Neural cell (in vitro differentiated cells): ENCODE results near the gene PCDHB14. TPM values are rescaled to one million over a fixed set of nuclear protein-coding genes. Genes with fewer than 3 reads are reported as not detected.
"Not testable (repeated sequence)": the region's sequence is repeated elsewhere in the genome, so short reads cannot be mapped to it uniquely, and the experiment has no call there.

Experiments
- H2AFZ ChIP-seq: fragments of 200-600, 300-800 bp; sonication (generic), shearing (Covaris generic); 2 replicates; pipeline ENCODE4 v1.6.0; 2014; ENCODE audit warnings: low read depth, mild to moderate bottlenecking, antibody characterized with exemption, low read length, moderate library complexity
- H3F3A ChIP-seq: fragments of 200-600 bp; shearing (Covaris generic); 2 replicates; pipeline ENCODE4 v1.6.1; 2016; ENCODE audit warnings: mild to moderate bottlenecking, moderate library complexity, mixed read lengths, antibody characterized with exemption, low read length; ENCODE audit not compliant: insufficient read depth, poor library complexity, severe bottlenecking
- H3K27ac ChIP-seq: fragments of 200-600, 300-800 bp; sonication (generic), shearing (Covaris generic); 2 replicates; pipeline ENCODE4 v1.5.1; 2014; ENCODE audit warnings: mild to moderate bottlenecking, low read length, moderate library complexity
- H3K27me3 ChIP-seq: fragments of 300-800, 200-600 bp; sonication (generic), shearing (Covaris generic); 2 replicates; pipeline ENCODE4 v1.6.0; 2014; ENCODE audit warnings: mild to moderate bottlenecking, low read depth, low read length, moderate library complexity; ENCODE audit not compliant: insufficient read depth
- H3K36me3 ChIP-seq: fragments of 300-800, 200-600 bp; sonication (generic), shearing (Covaris generic); 2 replicates; pipeline ENCODE4 v1.5.1; 2014; ENCODE audit warnings: mild to moderate bottlenecking, antibody characterized with exemption, low read length, moderate library complexity; ENCODE audit not compliant: insufficient read depth
- H3K4me2 ChIP-seq: fragments of 300-800, 200-600 bp; sonication (generic), shearing (Covaris generic); 2 replicates; pipeline ENCODE4 v1.6.0; 2014; ENCODE audit warnings: mild to moderate bottlenecking, low read length
- H3K4me3 ChIP-seq: fragments of 300-800, 200-600 bp; sonication (generic), shearing (Covaris generic); 2 replicates; pipeline ENCODE4 v1.5.1; 2014; ENCODE audit warnings: mild to moderate bottlenecking, low read length, moderate library complexity
- H3K79me2 ChIP-seq: fragments of 200-600 bp; shearing (Covaris generic); replicated peaks from 2 replicates; pipeline ENCODE4 v1.6.0; 2014; ENCODE audit warnings: mild to moderate bottlenecking, low read length, moderate library complexity; ENCODE audit not compliant: insufficient read depth
- H3K9ac ChIP-seq: fragments of 300-800, 200-600 bp; sonication (generic), shearing (Covaris generic); 2 replicates; pipeline ENCODE4 v1.6.1; 2016; ENCODE audit warnings: mild to moderate bottlenecking, low read length, mixed read lengths
- H3K9me2 ChIP-seq: fragments of 200-600 bp; shearing (Covaris generic); 2 replicates; pipeline ENCODE4 v1.6.1; 2016; ENCODE audit warnings: mild to moderate bottlenecking, low read length, mixed read lengths; ENCODE audit not compliant: insufficient read depth
- H3K9me3 ChIP-seq: fragments of 200-600, 300-800 bp; sonication (generic), shearing (Covaris generic); 2 replicates; pipeline ENCODE4 v1.6.1; 2016; ENCODE audit warnings: mild to moderate bottlenecking, mixed run types, low read length, moderate library complexity, mixed read lengths
- H4K20me1 ChIP-seq: fragments of 200-600 bp; shearing (Covaris generic); 2 replicates; pipeline ENCODE4 v1.6.1; 2016; ENCODE audit warnings: mild to moderate bottlenecking, mixed run types; ENCODE audit not compliant: insufficient read depth
- EZH2 ChIP-seq: fragments of 200-600, 300-800 bp; shearing (Covaris generic), sonication (generic); IDR thresholded peaks from 2 replicates; pipeline ENCODE4 v1.6.1; 2014; ENCODE audit warnings: antibody characterized with exemption, low read length, borderline replicate concordance, mild to moderate bottlenecking; ENCODE audit not compliant: insufficient read depth, poor library complexity, severe bottlenecking
- RAD21 ChIP-seq: fragments of 450-650 bp; conservative IDR thresholded peaks from 2 replicates; pipeline ENCODE4 v1.6.1; 2014; ENCODE audit warnings: antibody characterized with exemption, mild to moderate bottlenecking, moderate library complexity
- TAF1 ChIP-seq: IDR thresholded peaks from 2 replicates; pipeline ENCODE4 v1.6.1; 2012; ENCODE audit warnings: low read depth
- polyA plus RNA-seq: library from polyadenylated mRNA; depleted of rRNA; stranded (reverse); fragments of >200 nt; gene quantifications from 2 replicates; pipeline ENCODE4 v1.2.3, GENCODE V29; 2014
- TF ChIP-seq, protein P1 (sequence below): fragments of 450-650 bp; IDR thresholded peaks from 2 replicates; pipeline ENCODE4 v1.5.1; 2014; ENCODE audit warnings: antibody characterized with exemption, mild to moderate bottlenecking, moderate library complexity; ENCODE audit not compliant: poor library complexity, severe bottlenecking
- TF ChIP-seq, protein P2 (sequence below): IDR thresholded peaks from 2 replicates; pipeline ENCODE4 v1.6.1; 2012; ENCODE audit warnings: borderline replicate concordance

The PCDHB14 gene
- polyA plus RNA-seq, 1 donor from 2014 or later, result 12.6 TPM

GRCh38 chr5:141214583-141214982 is 8.6 kb upstream of the PCDHB14 start:
- H3K9ac ChIP-seq, H4K20me1 ChIP-seq, H3F3A ChIP-seq, H3K9me2 ChIP-seq, H3K27ac ChIP-seq, H3K79me2 ChIP-seq, H3K27me3 ChIP-seq, H2AFZ ChIP-seq, H3K36me3 ChIP-seq, H3K4me3 ChIP-seq, H3K4me2 ChIP-seq: not testable (repeated sequence)
- H3K9me3 ChIP-seq, result peaks cover 13% of the 10 kb centered on the region

GRCh38 chr5:141215504-141215903 is 7.6 kb upstream of the PCDHB14 start:
- peaks cover 13% of the 10 kb centered on the region for H3K9me3 ChIP-seq
- not testable (repeated sequence) for H3K4me2 ChIP-seq, H3K4me3 ChIP-seq, H3K36me3 ChIP-seq, H3K9ac ChIP-seq, H3F3A ChIP-seq, H3K27me3 ChIP-seq, H3K9me2 ChIP-seq, H3K27ac ChIP-seq, H4K20me1 ChIP-seq, H2AFZ ChIP-seq, H3K79me2 ChIP-seq

DNA sequence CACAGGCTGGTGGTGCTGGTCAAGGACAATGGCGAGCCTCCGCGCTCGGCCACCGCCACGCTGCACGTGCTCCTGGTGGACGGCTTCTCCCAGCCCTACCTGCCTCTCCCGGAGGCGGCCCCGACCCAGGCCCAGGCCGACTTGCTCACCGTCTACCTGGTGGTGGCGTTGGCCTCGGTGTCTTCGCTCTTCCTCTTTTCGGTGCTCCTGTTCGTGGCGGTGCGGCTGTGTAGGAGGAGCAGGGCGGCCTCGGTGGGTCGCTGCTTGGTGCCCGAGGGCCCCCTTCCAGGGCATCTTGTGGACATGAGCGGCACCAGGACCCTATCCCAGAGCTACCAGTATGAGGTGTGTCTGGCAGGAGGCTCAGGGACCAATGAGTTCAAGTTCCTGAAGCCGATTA is 7.1 kb upstream of the PCDHB14 start:
- H3F3A ChIP-seq, H3K27me3 ChIP-seq, H2AFZ ChIP-seq, H3K9me2 ChIP-seq, H3K4me2 ChIP-seq, H3K27ac ChIP-seq, H3K36me3 ChIP-seq, H3K4me3 ChIP-seq, H3K9ac ChIP-seq, H3K79me2 ChIP-seq, H4K20me1 ChIP-seq: not testable (repeated sequence)
- peaks cover 10% of the 10 kb centered on the region for H3K9me3 ChIP-seq

DNA sequence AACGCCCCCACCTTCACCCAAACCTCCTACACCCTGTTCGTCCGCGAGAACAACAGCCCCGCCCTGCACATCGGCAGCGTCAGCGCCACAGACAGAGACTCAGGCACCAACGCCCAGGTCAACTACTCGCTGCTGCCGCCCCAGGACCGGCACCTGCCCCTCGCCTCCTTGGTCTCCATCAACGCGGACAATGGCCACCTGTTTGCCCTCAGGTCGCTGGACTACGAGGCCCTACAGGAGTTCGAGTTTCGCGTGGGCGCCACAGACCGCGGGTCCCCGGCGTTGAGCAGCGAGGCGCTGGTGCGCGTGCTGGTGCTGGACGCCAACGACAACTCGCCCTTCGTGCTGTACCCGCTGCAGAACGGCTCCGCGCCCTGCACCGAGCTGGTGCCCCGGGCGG is 1.7 kb downstream of the PCDHB14 start:
- not testable (repeated sequence) for H3K4me2 ChIP-seq, H3K27ac ChIP-seq, H3K36me3 ChIP-seq, H3K9me2 ChIP-seq, H2AFZ ChIP-seq, H3K9me3 ChIP-seq, H4K20me1 ChIP-seq, H3F3A ChIP-seq, H3K27me3 ChIP-seq, H3K79me2 ChIP-seq, H3K9ac ChIP-seq
- peak overlapping the region; percentile 60 for H3K4me3 ChIP-seq

DNA sequence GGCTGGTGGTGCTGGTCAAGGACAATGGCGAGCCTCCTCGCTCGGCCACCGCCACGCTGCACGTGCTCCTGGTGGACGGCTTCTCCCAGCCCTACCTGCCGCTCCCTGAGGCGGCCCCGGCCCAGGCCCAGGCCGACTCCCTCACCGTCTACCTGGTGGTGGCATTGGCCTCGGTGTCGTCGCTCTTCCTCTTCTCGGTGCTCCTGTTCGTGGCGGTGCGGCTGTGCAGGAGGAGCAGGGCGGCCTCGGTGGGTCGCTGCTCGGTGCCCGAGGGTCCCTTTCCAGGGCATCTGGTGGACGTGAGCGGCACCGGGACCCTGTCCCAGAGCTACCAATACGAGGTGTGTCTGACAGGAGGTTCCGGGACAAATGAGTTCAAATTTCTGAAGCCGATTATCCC is 2.3 kb downstream of the PCDHB14 start:
- not testable (repeated sequence) for H3K36me3 ChIP-seq, H3K4me3 ChIP-seq, H3K4me2 ChIP-seq, H4K20me1 ChIP-seq, H3K27ac ChIP-seq, H3K9ac ChIP-seq, H2AFZ ChIP-seq, H3K79me2 ChIP-seq, H3K9me2 ChIP-seq, H3K27me3 ChIP-seq, H3F3A ChIP-seq, H3K9me3 ChIP-seq

GRCh38 chr5:141234109-141234667 is 11.0 kb downstream of the PCDHB14 start:
- Histone ChIP-seq H3K9me3 (peaks cover 30% of the 10 kb centered on the region), H3K27ac (no peak overlapping the region), H3K36me3 (peaks cover 6% of the 10 kb centered on the region), H2AFZ (no peak overlapping the region), H3K4me3 (no peak overlapping the region), H3K27me3 (no peaks in the 10 kb centered on the region), H3K79me2 (peaks cover 7% of the 10 kb centered on the region), H3K9ac (no peak overlapping the region), H3F3A (no peaks in the 10 kb centered on the region), H3K4me2 (no peak overlapping the region), H3K9me2 (no peaks in the 10 kb centered on the region), H4K20me1 (no peaks in the 10 kb centered on the region)
- TF ChIP-seq EZH2, result no peak
- TF ChIP-seq, protein P1, sequence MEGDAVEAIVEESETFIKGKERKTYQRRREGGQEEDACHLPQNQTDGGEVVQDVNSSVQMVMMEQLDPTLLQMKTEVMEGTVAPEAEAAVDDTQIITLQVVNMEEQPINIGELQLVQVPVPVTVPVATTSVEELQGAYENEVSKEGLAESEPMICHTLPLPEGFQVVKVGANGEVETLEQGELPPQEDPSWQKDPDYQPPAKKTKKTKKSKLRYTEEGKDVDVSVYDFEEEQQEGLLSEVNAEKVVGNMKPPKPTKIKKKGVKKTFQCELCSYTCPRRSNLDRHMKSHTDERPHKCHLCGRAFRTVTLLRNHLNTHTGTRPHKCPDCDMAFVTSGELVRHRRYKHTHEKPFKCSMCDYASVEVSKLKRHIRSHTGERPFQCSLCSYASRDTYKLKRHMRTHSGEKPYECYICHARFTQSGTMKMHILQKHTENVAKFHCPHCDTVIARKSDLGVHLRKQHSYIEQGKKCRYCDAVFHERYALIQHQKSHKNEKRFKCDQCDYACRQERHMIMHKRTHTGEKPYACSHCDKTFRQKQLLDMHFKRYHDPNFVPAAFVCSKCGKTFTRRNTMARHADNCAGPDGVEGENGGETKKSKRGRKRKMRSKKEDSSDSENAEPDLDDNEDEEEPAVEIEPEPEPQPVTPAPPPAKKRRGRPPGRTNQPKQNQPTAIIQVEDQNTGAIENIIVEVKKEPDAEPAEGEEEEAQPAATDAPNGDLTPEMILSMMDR, result no peak
- no peak for TF ChIP-seq RAD21
- no peak for TF ChIP-seq TAF1
- TF ChIP-seq, protein P2, sequence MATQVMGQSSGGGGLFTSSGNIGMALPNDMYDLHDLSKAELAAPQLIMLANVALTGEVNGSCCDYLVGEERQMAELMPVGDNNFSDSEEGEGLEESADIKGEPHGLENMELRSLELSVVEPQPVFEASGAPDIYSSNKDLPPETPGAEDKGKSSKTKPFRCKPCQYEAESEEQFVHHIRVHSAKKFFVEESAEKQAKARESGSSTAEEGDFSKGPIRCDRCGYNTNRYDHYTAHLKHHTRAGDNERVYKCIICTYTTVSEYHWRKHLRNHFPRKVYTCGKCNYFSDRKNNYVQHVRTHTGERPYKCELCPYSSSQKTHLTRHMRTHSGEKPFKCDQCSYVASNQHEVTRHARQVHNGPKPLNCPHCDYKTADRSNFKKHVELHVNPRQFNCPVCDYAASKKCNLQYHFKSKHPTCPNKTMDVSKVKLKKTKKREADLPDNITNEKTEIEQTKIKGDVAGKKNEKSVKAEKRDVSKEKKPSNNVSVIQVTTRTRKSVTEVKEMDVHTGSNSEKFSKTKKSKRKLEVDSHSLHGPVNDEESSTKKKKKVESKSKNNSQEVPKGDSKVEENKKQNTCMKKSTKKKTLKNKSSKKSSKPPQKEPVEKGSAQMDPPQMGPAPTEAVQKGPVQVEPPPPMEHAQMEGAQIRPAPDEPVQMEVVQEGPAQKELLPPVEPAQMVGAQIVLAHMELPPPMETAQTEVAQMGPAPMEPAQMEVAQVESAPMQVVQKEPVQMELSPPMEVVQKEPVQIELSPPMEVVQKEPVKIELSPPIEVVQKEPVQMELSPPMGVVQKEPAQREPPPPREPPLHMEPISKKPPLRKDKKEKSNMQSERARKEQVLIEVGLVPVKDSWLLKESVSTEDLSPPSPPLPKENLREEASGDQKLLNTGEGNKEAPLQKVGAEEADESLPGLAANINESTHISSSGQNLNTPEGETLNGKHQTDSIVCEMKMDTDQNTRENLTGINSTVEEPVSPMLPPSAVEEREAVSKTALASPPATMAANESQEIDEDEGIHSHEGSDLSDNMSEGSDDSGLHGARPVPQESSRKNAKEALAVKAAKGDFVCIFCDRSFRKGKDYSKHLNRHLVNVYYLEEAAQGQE, result no peak
